Endothelial cell (in vitro differentiated cells): ENCODE data around the gene PNLIPRP3. TPM values are rescaled to one million over a fixed set of nuclear protein-coding genes. Genes with fewer than 3 reads are reported as not detected.

Experiments used
- DNase-seq: peaks from one replicate; pipeline ENCODE4 v3.0.0; 2021; ENCODE audit warnings: low spot score
- H3K27ac Mint-ChIP-seq: one replicate; pipeline ENCODE4 v1.8.0; 2021; ENCODE audit warnings: mixed read lengths, inconsistent platforms; ENCODE audit not compliant: unreplicated experiment
- H3K27me3 Mint-ChIP-seq: one replicate; pipeline ENCODE4 v1.8.0; 2021; ENCODE audit warnings: mild to moderate bottlenecking, moderate library complexity, mixed read lengths, inconsistent platforms; ENCODE audit not compliant: unreplicated experiment
- H3K36me3 Mint-ChIP-seq: one replicate; pipeline ENCODE4 v1.8.0; 2021; ENCODE audit warnings: mild to moderate bottlenecking, low read depth, mixed read lengths, inconsistent platforms; ENCODE audit not compliant: unreplicated experiment
- H3K4me1 Mint-ChIP-seq: one replicate; pipeline ENCODE4 v1.8.0; 2021; ENCODE audit warnings: mild to moderate bottlenecking, mixed read lengths, inconsistent platforms; ENCODE audit not compliant: unreplicated experiment
- H3K4me3 Mint-ChIP-seq: one replicate; pipeline ENCODE4 v1.8.0; 2021; ENCODE audit warnings: mild to moderate bottlenecking, mixed read lengths, inconsistent platforms; ENCODE audit not compliant: unreplicated experiment
- H3K9me3 Mint-ChIP-seq: one replicate; pipeline ENCODE4 v1.8.0; 2021; ENCODE audit warnings: mixed read lengths, inconsistent platforms; ENCODE audit not compliant: unreplicated experiment
- total RNA-seq: library from RNA; stranded (reverse); fragmentation: NEBNext Ultra II Directional; extraction: Animal tissue kit (Norgen Biotek cat#: 25700); gene quantifications from one replicate; pipeline ENCODE4 v1.2.1, GENCODE V29; 2021; ENCODE audit not compliant: unreplicated experiment
- TF ChIP-seq, protein P1 (sequence below): fragments of 200-600 bp; sonication (generic); IDR thresholded peaks from one replicate; pipeline ENCODE4 v1.5.0; 2021; ENCODE audit warnings: antibody characterized with exemption; ENCODE audit not compliant: unreplicated experiment

Gene PNLIPRP3
- total RNA-seq, 1 donor from 2014 or later: not detected

DNA sequence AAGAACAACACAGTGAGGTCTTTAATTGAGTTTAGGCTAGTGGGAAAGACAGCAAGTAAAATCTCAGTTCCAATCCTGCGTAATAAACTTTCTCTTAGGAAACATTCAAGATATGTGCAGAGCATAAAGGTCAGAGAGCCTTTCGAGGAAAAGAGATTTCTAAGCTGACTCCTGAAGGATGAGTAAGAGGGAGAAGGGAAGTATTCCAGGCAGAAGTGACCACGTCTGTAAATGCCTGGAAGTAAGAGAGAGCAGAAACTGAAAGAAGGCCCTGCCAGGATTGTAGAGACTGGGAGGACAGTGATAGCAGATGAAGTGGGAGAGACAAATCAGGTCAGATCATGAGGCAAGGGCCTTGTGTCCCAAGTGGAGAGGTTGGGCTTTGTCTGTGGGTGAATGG, 41.8 kb downstream of the PNLIPRP3 start:
- Mint-ChIP-seq H3K9me3 (no peaks in the 10 kb centered on the region), H3K36me3 (no peaks in the 10 kb centered on the region), H3K27ac (no peak overlapping the region), H3K4me1 (peaks cover 24% of the 10 kb centered on the region), H3K4me3 (no peak overlapping the region), H3K27me3 (peaks cover 1% of the 10 kb centered on the region)
- no peak for DNase-seq
- TF ChIP-seq, protein P1, sequence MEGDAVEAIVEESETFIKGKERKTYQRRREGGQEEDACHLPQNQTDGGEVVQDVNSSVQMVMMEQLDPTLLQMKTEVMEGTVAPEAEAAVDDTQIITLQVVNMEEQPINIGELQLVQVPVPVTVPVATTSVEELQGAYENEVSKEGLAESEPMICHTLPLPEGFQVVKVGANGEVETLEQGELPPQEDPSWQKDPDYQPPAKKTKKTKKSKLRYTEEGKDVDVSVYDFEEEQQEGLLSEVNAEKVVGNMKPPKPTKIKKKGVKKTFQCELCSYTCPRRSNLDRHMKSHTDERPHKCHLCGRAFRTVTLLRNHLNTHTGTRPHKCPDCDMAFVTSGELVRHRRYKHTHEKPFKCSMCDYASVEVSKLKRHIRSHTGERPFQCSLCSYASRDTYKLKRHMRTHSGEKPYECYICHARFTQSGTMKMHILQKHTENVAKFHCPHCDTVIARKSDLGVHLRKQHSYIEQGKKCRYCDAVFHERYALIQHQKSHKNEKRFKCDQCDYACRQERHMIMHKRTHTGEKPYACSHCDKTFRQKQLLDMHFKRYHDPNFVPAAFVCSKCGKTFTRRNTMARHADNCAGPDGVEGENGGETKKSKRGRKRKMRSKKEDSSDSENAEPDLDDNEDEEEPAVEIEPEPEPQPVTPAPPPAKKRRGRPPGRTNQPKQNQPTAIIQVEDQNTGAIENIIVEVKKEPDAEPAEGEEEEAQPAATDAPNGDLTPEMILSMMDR: no peak

DNA sequence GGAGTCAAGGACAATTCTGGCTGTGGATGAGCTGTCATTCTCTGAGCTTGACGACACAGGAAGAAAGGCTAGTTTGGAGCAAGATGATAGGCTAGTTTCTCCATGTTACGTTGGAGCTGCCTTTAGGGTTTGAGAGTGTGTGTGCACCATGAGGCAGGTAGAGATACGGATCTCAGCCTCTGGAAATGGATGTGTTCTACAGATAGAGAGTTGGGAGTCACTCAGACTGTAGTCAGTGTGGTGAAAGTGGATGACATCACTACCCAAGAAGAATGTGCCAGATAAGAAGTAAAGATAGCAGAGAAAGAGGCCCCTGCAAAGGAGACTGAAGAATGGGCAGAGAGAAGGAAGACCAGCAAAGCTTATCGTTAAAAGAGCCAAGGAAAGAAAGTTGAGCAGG, 42.4 kb downstream of the PNLIPRP3 start:
- no peak overlapping the region for H3K4me3 Mint-ChIP-seq
- no peaks in the 10 kb centered on the region for H3K9me3 Mint-ChIP-seq
- no peak for DNase-seq
- peaks cover 24% of the 10 kb centered on the region for H3K4me1 Mint-ChIP-seq
- no peak overlapping the region for H3K27ac Mint-ChIP-seq
- peaks cover 1% of the 10 kb centered on the region for H3K27me3 Mint-ChIP-seq
- no peaks in the 10 kb centered on the region for H3K36me3 Mint-ChIP-seq
- TF ChIP-seq, protein P1: no peak

DNA sequence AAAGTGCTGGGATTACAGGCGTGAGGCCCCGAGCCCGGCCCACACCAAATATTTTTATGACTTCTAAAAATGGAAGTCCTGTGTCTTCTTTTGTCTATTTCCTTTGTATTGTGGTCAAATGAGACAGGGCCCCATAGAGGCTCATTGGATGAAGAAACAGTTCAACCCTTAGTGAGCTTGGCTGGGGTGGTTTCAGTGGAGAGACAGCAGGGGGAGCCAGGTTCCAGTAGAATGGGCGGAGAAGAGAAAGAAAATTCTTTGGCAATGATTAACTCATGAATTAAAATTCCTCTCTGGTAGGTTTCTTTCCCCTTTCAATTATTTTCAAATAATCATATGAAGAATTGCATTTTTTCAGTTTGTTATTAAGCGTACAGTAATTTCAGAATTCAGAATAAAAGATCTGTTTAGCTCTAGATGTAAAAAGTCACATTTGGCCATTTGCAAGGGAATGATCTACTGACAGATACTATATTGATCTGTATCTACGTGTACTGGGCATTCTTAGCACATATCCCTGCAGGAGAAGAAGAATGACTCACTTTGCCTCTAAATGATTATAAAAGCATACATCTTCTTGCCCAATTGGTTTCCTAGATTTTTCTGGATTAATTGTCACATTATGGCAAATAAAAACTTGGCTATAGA, 43.2 kb downstream of the PNLIPRP3 start:
- no peaks in the 10 kb centered on the region for H3K36me3 Mint-ChIP-seq
- H3K9me3 Mint-ChIP-seq: no peaks in the 10 kb centered on the region
- H3K27ac Mint-ChIP-seq: no peak overlapping the region
- TF ChIP-seq, protein P1: peak; percentile 23
- no peak overlapping the region for H3K4me3 Mint-ChIP-seq
- peaks cover 24% of the 10 kb centered on the region for H3K4me1 Mint-ChIP-seq
- DNase-seq: peak; percentile 46
- peaks cover 1% of the 10 kb centered on the region for H3K27me3 Mint-ChIP-seq

DNA sequence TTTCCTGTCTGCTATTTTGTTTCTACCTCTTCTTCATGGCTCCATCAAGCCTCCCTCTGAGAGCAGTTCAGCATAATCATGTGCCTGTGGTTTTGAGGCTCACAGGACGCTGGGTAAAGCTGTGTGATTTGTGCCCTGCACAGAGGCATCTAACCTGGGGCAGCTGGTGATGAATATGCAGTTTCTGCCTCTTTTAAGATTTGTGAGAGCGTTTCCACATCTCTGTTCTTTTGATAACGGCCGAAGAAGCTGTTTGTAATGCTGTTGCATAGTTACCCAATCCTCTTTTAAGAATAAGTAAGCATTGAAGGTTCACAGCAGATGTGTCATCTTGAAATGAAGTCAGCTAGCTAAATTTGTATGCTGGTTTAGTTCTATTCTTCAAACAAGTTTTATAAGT, 45.2 kb downstream of the PNLIPRP3 start:
- Mint-ChIP-seq H3K36me3 (no peaks in the 10 kb centered on the region), H3K27me3 (peaks cover 1% of the 10 kb centered on the region), H3K9me3 (no peaks in the 10 kb centered on the region), H3K4me3 (no peak overlapping the region), H3K4me1 (peaks cover 18% of the 10 kb centered on the region), H3K27ac (no peak overlapping the region)
- TF ChIP-seq, protein P1: no peak
- DNase-seq: no peak

DNA sequence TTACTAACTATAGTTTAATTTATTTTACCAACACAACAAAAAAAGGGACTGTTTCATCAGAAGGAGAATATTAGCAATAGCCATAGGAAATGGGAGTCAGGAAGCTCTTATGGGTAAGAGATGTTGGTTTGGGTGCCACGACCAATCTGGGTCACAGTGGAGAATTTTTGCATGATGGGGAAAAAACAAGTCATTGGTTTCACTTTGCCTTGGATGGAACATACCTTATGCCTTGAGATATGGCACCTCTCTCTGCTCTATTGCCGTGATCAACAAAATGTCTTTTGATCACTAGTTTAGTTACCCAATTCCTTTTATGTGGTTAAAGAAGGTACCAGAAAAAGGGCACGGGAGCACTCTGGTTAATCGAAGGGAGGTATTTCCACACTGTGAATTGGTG, 48.2 kb downstream of the PNLIPRP3 start:
- H3K4me1 Mint-ChIP-seq: peaks cover 6% of the 10 kb centered on the region
- peaks cover 2% of the 10 kb centered on the region for H3K36me3 Mint-ChIP-seq
- H3K4me3 Mint-ChIP-seq: no peak overlapping the region
- TF ChIP-seq, protein P1: no peak
- peaks cover 1% of the 10 kb centered on the region for H3K27me3 Mint-ChIP-seq
- H3K9me3 Mint-ChIP-seq: no peaks in the 10 kb centered on the region
- no peak overlapping the region for H3K27ac Mint-ChIP-seq
- no peak for DNase-seq
